Esophagus muscularis mucosa (tissue), 4 donors: ENCODE data around the gene CTRB2. TPM values are rescaled to one million over a fixed set of nuclear protein-coding genes. Genes with fewer than 3 reads are reported as not detected.

Experiments used
- DNase-seq: peaks from one replicate; pipeline ENCODE4 v3.0.0-alpha.2; 2017; ENCODE audit errors: extremely low spot score
- H3K27ac ChIP-seq, 4 donors: fragments of 200-600 bp; sonication (generic); replicated peaks in 1 of 4; 1 replicate in 3 of 4; 2 replicates in 1 of 4; pipeline ENCODE4 v1.5.1; 2016 to 2019; ENCODE audit warnings: mild to moderate bottlenecking in 1 of 4
- H3K27me3 ChIP-seq, 4 donors: fragments of 200-600 bp; sonication (generic); one replicate each; pipeline versions ENCODE4 v1.5.1 to v1.6.0; 2016 to 2019
- H3K36me3 ChIP-seq, 4 donors: fragments of 200-600 bp; sonication (generic); one replicate each; pipeline ENCODE4 v1.5.1; 2016 to 2019
- H3K4me1 ChIP-seq, 4 donors: fragments of 200-600 bp; sonication (generic); one replicate each; pipeline ENCODE4 v1.5.1; 2016 to 2019
- H3K4me3 ChIP-seq, 4 donors: fragments of 200-600 bp; sonication (generic); 1 replicate in 2 of 4; 2 replicates in 2 of 4; pipeline ENCODE4 v1.5.1; 2016 to 2019; ENCODE audit warnings: mild to moderate bottlenecking in 4 of 4, moderate library complexity in 1 of 4
- H3K9me3 ChIP-seq, 4 donors: fragments of 200-600 bp; sonication (generic); 1 replicate in 3 of 4; 2 replicates in 1 of 4; pipeline ENCODE4 v1.5.1; 2016 to 2019
- CTCF ChIP-seq, 3 experiments: fragments of 200-600 bp in 2 of 3; fragments of 450-650 bp in 1 of 3; sonication (generic) in 2 of 3; IDR thresholded peaks; one replicate each; pipeline ENCODE4 v1.5.1; 2017 to 2019; ENCODE audit warnings: antibody characterized with exemption in 3 of 3, mild to moderate bottlenecking in 2 of 3, moderate library complexity in 1 of 3
- EP300 ChIP-seq: sonication (generic); formaldehyde crosslinking; IDR thresholded peaks from one replicate; pipeline ENCODE4 v1.6.1; 2017; ENCODE audit warnings: antibody characterized with exemption
- POLR2A ChIP-seq: fragments of 450-650 bp; IDR thresholded peaks from one replicate; pipeline ENCODE4 v1.6.1; 2017; ENCODE audit warnings: antibody characterized with exemption, moderate library complexity, mild to moderate bottlenecking, low read depth
- POLR2AphosphoS5 ChIP-seq, 2 donors: sonication (generic); formaldehyde crosslinking; IDR thresholded peaks; one replicate each; pipeline ENCODE4 v1.6.1; 2017; ENCODE audit warnings: antibody characterized with exemption in 2 of 2
- WGBS: methylation state at CpG from one replicate; pipeline ENCODE4 v1.1.5; 2018; 5-methylcytosine and 5-hydroxymethylcytosine counted together
- intact Hi-C: fragments of 100-400 bp; cut with DNase I; formaldehyde crosslinking; loops from one replicate; pipeline ENCODE4 v1.15.1; 2023
- total RNA-seq, 4 donors: library from RNA; depleted of rRNA; stranded (reverse); fragments of >200 nt; gene quantifications; one replicate each; pipeline versions ENCODE4 v1.1.0 to v1.2.1, GENCODE V29; 2016

CTRB2 gene
- total RNA-seq, 4 donors from 2014 or later, result not detected

- 83% methylated on average over 12 of the region's 13 CpGs for WGBS
- Histone ChIP-seq H3K27ac (no peak overlapping the region), H3K36me3 (no peaks in the 10 kb centered on the region), H3K27me3 (peaks cover 0 to 14% (median 2%) of the 10 kb centered on the region in 4 donors), H3K9me3 (no peaks in the 10 kb centered on the region), H3K4me1 (peaks cover 14 to 24% (median 17%) of the 10 kb centered on the region in 4 donors), H3K4me3 (no peak overlapping the region)
- TF ChIP-seq POLR2A, result no peak
- no peak for TF ChIP-seq POLR2AphosphoS5 (IDR thresholded peaks at IDR 0.05)
- no peak for TF ChIP-seq CTCF (IDR thresholded peaks at IDR 0.05)
- no peak for TF ChIP-seq EP300
- intact Hi-C loops, result no loop called here
- DNase-seq, result no peak
These were observed 3.1 kb downstream of the CTRB2 start for GRCh38 chr16:75203667-75204409.

- 92% methylated on average over 12 of the region's 12 CpGs for WGBS
- H3K27me3 ChIP-seq, result peaks cover 0 to 18% (median 3%) of the 10 kb centered on the region in 4 donors
- no peak overlapping the region for H3K27ac ChIP-seq
- DNase-seq, result no peak
- TF ChIP-seq POLR2A (no peak), CTCF (IDR thresholded peaks at IDR 0.05) (no peak), POLR2AphosphoS5 (IDR thresholded peaks at IDR 0.05) (no peak), EP300 (no peak)
- no peaks in the 10 kb centered on the region for H3K9me3 ChIP-seq
- H3K36me3 ChIP-seq, result no peaks in the 10 kb centered on the region
- intact Hi-C loops, result no loop called here
- H3K4me1 ChIP-seq, result peaks cover 14 to 24% (median 18%) of the 10 kb centered on the region in 4 donors
- no peak overlapping the region for H3K4me3 ChIP-seq
These were observed 3.9 kb downstream of the CTRB2 start for GRCh38 chr16:75203096-75203495.

- intact Hi-C loops, result no loop called here
- no peaks in the 10 kb centered on the region for H3K36me3 ChIP-seq
- no peak for DNase-seq
- no peaks in the 10 kb centered on the region for H3K9me3 ChIP-seq
- no peak overlapping the region for H3K27ac ChIP-seq
- no peak overlapping the region for H3K4me3 ChIP-seq
- TF ChIP-seq POLR2A (no peak), POLR2AphosphoS5 (IDR thresholded peaks at IDR 0.05) (no peak), EP300 (no peak), CTCF (IDR thresholded peaks at IDR 0.05) (no peak)
- H3K27me3 ChIP-seq, result peaks cover 0 to 25% (median 4%) of the 10 kb centered on the region in 4 donors
- WGBS, result 94% methylated on average over 13 of the region's 13 CpGs
- peaks cover 14 to 24% (median 19%) of the 10 kb centered on the region in 4 donors for H3K4me1 ChIP-seq
These were observed 4.8 kb downstream of the CTRB2 start for GRCh38 chr16:75202069-75202590.

GRCh38 chr16:75198135-75198600 is 8.8 kb downstream of the CTRB2 start:
- intact Hi-C loops, result loop anchor here (5.0 kb wide), 2 partner anchors 51 to 204 kb away; partner anchors contain the start of gene ZFP1
- TF ChIP-seq POLR2A, result no peak
- TF ChIP-seq POLR2AphosphoS5 (IDR thresholded peaks at IDR 0.05), result no peak
- TF ChIP-seq EP300, result no peak
- TF ChIP-seq CTCF (IDR thresholded peaks at IDR 0.05), result no peak
- Histone ChIP-seq H3K4me3 (no peak overlapping the region), H3K4me1 (peaks cover 14 to 24% (median 19%) of the 10 kb centered on the region in 4 donors), H3K27ac (no peak overlapping the region), H3K36me3 (no peaks in the 10 kb centered on the region), H3K9me3 (no peaks in the 10 kb centered on the region), H3K27me3 (peaks cover 0 to 21% (median 2%) of the 10 kb centered on the region in 4 donors)
- 38% methylated on average over 6 of the region's 18 CpGs for WGBS
- DNase-seq, result no peak
